SU-DHL-6 (cell line): Measurements from ENCODE around the gene ERH.

Source experiments
- H2AFZ ChIP-seq: fragments of 200-600 bp; sonication (generic); 2 replicates; pipeline ENCODE4 v1.6.1; 2014; ENCODE audit warnings: low read depth, mild to moderate bottlenecking, moderate library complexity, mixed read lengths, antibody characterized with exemption, low read length; ENCODE audit not compliant: severe bottlenecking
- H3F3A ChIP-seq: fragments of 200-600 bp; shearing (Covaris generic); 2 replicates; pipeline ENCODE4 v1.6.0; 2016; ENCODE audit warnings: antibody characterized with exemption, mild to moderate bottlenecking; ENCODE audit not compliant: insufficient read depth
- H3K27ac ChIP-seq: fragments of 200-600 bp; sonication (generic); 2 replicates; pipeline ENCODE4 v1.5.1; 2016; ENCODE audit warnings: low read depth, mild to moderate bottlenecking, low read length, moderate library complexity, mixed read lengths
- H3K27me3 ChIP-seq: fragments of 200-600 bp; sonication (generic), shearing (Covaris generic); 2 replicates; pipeline ENCODE4 v1.6.0; 2014; ENCODE audit warnings: mild to moderate bottlenecking, low read length
- H3K36me3 ChIP-seq: fragments of 200-600 bp; sonication (generic); 2 replicates; pipeline ENCODE4 v1.6.1; 2014; ENCODE audit warnings: mild to moderate bottlenecking, low read length, mixed read lengths
- H3K4me2 ChIP-seq: fragments of 300-600, 200-600 bp; shearing (Covaris generic), sonication (generic); 2 replicates; pipeline ENCODE4 v1.6.0; 2014; ENCODE audit warnings: low read length, low read depth, mild to moderate bottlenecking; ENCODE audit not compliant: poor library complexity, severe bottlenecking
- H3K4me3 ChIP-seq: fragments of 200-600 bp; sonication (generic); 2 replicates; pipeline ENCODE4 v1.5.1; 2014; ENCODE audit warnings: antibody characterized with exemption, low read length, mild to moderate bottlenecking, mixed read lengths; ENCODE audit not compliant: insufficient read depth, poor library complexity, severe bottlenecking
- H3K79me2 ChIP-seq: fragments of 200-600 bp; sonication (generic); 2 replicates; pipeline ENCODE4 v1.6.1; 2014; ENCODE audit warnings: mild to moderate bottlenecking, low read length, moderate library complexity; ENCODE audit not compliant: insufficient read depth
- H3K9ac ChIP-seq: fragments of 200-600 bp; sonication (generic); 2 replicates; pipeline ENCODE4 v1.7.0; 2014; ENCODE audit warnings: mild to moderate bottlenecking, low read length
- H3K9me2 ChIP-seq: fragments of 200-600 bp; sonication (generic); replicated peaks from 2 replicates; pipeline ENCODE4 v1.6.1; 2014; ENCODE audit warnings: low read length; ENCODE audit not compliant: insufficient read depth
- H3K9me3 ChIP-seq: fragments of 200-600 bp; sonication (generic); 2 replicates; pipeline ENCODE4 v1.6.1; 2014; ENCODE audit warnings: low read length, mixed read lengths; ENCODE audit not compliant: insufficient read depth
- H4K20me1 ChIP-seq: fragments of 200-600 bp; sonication (generic); 2 replicates; pipeline ENCODE4 v1.6.1; 2014; ENCODE audit warnings: low read depth, mild to moderate bottlenecking, antibody characterized with exemption, low read length, moderate library complexity, mixed read lengths
- EZH2phosphoT487 ChIP-seq: fragments of 200-600 bp; sonication (generic), shearing (Covaris generic); conservative IDR thresholded peaks from 2 replicates; pipeline ENCODE4 v1.6.1; 2018; ENCODE audit warnings: mild to moderate bottlenecking, antibody characterized with exemption, low read length, moderate library complexity, mixed read lengths
- TF ChIP-seq, protein P1 (sequence below): fragments of 200-600 bp; sonication (generic); IDR thresholded peaks from one replicate; pipeline ENCODE4 v1.5.1; 2017; ENCODE audit warnings: antibody characterized with exemption, mild to moderate bottlenecking, low read length, moderate library complexity; ENCODE audit not compliant: insufficient read depth, poor library complexity, severe bottlenecking

ERH gene

DNA sequence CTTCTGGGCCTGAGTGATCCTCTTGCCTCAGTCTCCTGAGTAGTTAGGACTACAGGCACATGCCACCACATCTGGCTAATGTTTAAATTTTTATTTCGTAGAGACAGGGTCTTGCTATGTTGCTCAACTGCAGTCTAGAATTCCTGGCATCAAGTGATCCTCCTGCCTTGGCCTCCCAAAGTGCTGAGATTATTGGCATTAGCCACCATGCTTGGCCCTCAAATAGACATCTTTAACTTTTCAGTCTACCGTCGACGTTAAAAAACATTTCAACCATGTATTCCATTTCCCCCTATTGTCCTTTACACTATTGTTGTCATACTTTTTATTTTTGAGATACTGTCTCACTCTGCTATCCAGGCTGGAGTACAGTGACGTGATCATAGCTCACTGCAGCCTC is 22.4 kb downstream of the ERH start:
- TF ChIP-seq, protein P1, sequence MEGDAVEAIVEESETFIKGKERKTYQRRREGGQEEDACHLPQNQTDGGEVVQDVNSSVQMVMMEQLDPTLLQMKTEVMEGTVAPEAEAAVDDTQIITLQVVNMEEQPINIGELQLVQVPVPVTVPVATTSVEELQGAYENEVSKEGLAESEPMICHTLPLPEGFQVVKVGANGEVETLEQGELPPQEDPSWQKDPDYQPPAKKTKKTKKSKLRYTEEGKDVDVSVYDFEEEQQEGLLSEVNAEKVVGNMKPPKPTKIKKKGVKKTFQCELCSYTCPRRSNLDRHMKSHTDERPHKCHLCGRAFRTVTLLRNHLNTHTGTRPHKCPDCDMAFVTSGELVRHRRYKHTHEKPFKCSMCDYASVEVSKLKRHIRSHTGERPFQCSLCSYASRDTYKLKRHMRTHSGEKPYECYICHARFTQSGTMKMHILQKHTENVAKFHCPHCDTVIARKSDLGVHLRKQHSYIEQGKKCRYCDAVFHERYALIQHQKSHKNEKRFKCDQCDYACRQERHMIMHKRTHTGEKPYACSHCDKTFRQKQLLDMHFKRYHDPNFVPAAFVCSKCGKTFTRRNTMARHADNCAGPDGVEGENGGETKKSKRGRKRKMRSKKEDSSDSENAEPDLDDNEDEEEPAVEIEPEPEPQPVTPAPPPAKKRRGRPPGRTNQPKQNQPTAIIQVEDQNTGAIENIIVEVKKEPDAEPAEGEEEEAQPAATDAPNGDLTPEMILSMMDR = no peak
- no peak for TF ChIP-seq EZH2phosphoT487
- H3K36me3 ChIP-seq = peaks cover 22% of the 10 kb centered on the region
- no peak overlapping the region for H3K4me2 ChIP-seq
- 0 out of 2 replicates have a peak, but pooled peaks cover 2% of the 10 kb centered on the region for H3K79me2 ChIP-seq
- H4K20me1 ChIP-seq = 0 out of 2 replicates have a peak, but pooled peaks cover 3% of the 10 kb centered on the region
- H2AFZ ChIP-seq = no peak overlapping the region
- H3F3A ChIP-seq = peaks cover 6% of the 10 kb centered on the region; the same call in 1 of the 2 replicates
- no peak overlapping the region for H3K9ac ChIP-seq
- H3K9me3 ChIP-seq = no peaks in the 10 kb centered on the region
- H3K27ac ChIP-seq = no peak overlapping the region
- H3K9me2 ChIP-seq = no peaks in the 10 kb centered on the region
- H3K27me3 ChIP-seq = no peaks in the 10 kb centered on the region
- no peak overlapping the region for H3K4me3 ChIP-seq

DNA sequence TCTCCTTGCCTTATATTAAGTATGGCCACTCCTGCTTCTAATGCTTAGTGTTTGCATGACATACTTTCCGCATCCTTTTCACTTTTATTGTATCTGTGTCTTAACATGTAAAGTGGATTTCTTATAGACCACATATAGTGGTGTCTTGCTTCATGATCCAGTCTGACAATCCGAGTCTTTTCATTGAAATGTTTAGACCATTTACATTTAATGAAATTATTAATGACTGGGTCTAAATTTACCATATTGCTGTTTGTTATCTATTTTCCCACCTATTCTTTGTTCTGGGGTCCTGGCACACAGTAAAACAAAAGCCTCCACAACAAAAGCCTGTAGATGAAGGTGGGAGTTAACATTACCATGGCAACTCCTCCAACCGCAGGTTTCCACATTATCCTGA is 22.9 kb downstream of the ERH start:
- TF ChIP-seq EZH2phosphoT487 = no peak
- TF ChIP-seq, protein P1 = no peak

DNA sequence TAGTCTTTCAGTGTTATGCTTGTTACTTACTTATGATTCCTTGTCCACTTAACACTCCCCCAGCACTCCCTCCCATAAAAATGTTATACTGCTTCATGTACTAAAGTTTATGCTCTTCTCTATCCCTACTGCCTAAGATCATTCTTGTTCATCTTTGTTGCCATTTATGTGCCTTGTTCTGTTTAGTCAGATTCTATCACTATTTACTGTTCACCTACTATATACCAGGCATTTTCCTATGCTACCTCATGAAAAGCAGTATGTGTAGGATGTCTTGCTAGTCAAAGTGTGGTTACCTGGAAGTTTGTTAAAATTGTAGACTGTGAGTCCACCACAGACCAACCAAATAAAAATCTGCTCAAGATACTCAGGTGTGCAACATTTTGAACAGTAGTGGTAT is 23.9 kb downstream of the ERH start:
- no peak for TF ChIP-seq EZH2phosphoT487
- TF ChIP-seq, protein P1 = no peak
- H3K27ac ChIP-seq = no peak overlapping the region
- H2AFZ ChIP-seq = no peak overlapping the region
- no peak overlapping the region for H3K9ac ChIP-seq
- H3K4me3 ChIP-seq = no peak overlapping the region
- H3K79me2 ChIP-seq = no peaks in the 10 kb centered on the region
- H3K27me3 ChIP-seq = no peaks in the 10 kb centered on the region
- 0 out of 2 replicates have a peak, but pooled peaks cover 3% of the 10 kb centered on the region for H4K20me1 ChIP-seq
- peaks cover 14% of the 10 kb centered on the region for H3K36me3 ChIP-seq
- no peaks in the 10 kb centered on the region for H3K9me2 ChIP-seq
- H3K4me2 ChIP-seq = no peak overlapping the region
- peaks cover 6% of the 10 kb centered on the region; the same call in 1 of the 2 replicates for H3F3A ChIP-seq
- no peaks in the 10 kb centered on the region for H3K9me3 ChIP-seq

More for the DNA sequence above, 22.9 kb downstream of the ERH start:
- no peaks in the 10 kb centered on the region for H3K27me3 ChIP-seq
- H3K9me2 ChIP-seq = no peaks in the 10 kb centered on the region
- no peak overlapping the region for H3K4me3 ChIP-seq
- H2AFZ ChIP-seq = no peak overlapping the region
- H3K9me3 ChIP-seq = no peaks in the 10 kb centered on the region
- 0 out of 2 replicates have a peak, but pooled peaks cover 3% of the 10 kb centered on the region for H4K20me1 ChIP-seq
- H3F3A ChIP-seq = peaks cover 6% of the 10 kb centered on the region; the same call in 1 of the 2 replicates
- no peaks in the 10 kb centered on the region for H3K79me2 ChIP-seq
- peaks cover 22% of the 10 kb centered on the region for H3K36me3 ChIP-seq
- H3K9ac ChIP-seq = no peak overlapping the region
- no peak overlapping the region for H3K4me2 ChIP-seq
- H3K27ac ChIP-seq = no peak overlapping the region
